IPS-20b (cell line): ENCODE data around the gene OTUD6A.

Experiments
- H3K27ac ChIP-seq: one replicate; pipeline ENCODE4 v1.5.1; 2013; ENCODE audit warnings: low read length
- H3K27me3 ChIP-seq: 2 replicates; pipeline ENCODE4 v1.6.1; 2013; ENCODE audit warnings: mild to moderate bottlenecking, low read length, inconsistent platforms; ENCODE audit not compliant: insufficient read depth
- H3K36me3 ChIP-seq: 2 replicates; pipeline ENCODE4 v1.6.1; 2013; ENCODE audit warnings: low read depth, mild to moderate bottlenecking, inconsistent platforms, low read length, moderate library complexity; ENCODE audit not compliant: insufficient read depth
- H3K4me1 ChIP-seq: 2 replicates; pipeline ENCODE4 v1.6.1; 2013; ENCODE audit warnings: mild to moderate bottlenecking, control low read depth, inconsistent platforms, low read length, moderate library complexity; ENCODE audit not compliant: insufficient read depth
- H3K4me3 ChIP-seq: 2 replicates; pipeline ENCODE4 v1.5.1; 2013; ENCODE audit warnings: mild to moderate bottlenecking, low read length, inconsistent platforms
- H3K9ac ChIP-seq: 2 replicates; pipeline ENCODE4 v1.6.1; 2013; ENCODE audit warnings: low read depth, mild to moderate bottlenecking, inconsistent platforms, low read length, moderate library complexity
- H3K9me3 ChIP-seq: 2 replicates; pipeline ENCODE4 v1.6.1; 2013; ENCODE audit warnings: mild to moderate bottlenecking, low read depth, low read length, inconsistent platforms; ENCODE audit not compliant: insufficient read depth

The OTUD6A gene

GRCh38 chrX:70033348-70034051, 28.8 kb upstream of the OTUD6A start:
- Histone ChIP-seq H3K4me3 (no peak overlapping the region), H3K9me3 (no peaks in the 10 kb centered on the region), H3K4me1 (no peaks in the 10 kb centered on the region), H3K36me3 (no peaks in the 10 kb centered on the region), H3K27ac (no peak overlapping the region), H3K27me3 (no peaks in the 10 kb centered on the region), H3K9ac (no peak overlapping the region)

- H3K9ac ChIP-seq, result no peak overlapping the region
- no peak overlapping the region for H3K4me3 ChIP-seq
- H3K27me3 ChIP-seq, result no peaks in the 10 kb centered on the region
- H3K4me1 ChIP-seq, result no peaks in the 10 kb centered on the region
- H3K27ac ChIP-seq, result no peak overlapping the region
- no peaks in the 10 kb centered on the region for H3K9me3 ChIP-seq
- H3K36me3 ChIP-seq, result no peaks in the 10 kb centered on the region
Observed at GRCh38 chrX:70034646-70035045, 27.6 kb upstream of the OTUD6A start.

GRCh38 chrX:70038515-70038914, 23.7 kb upstream of the OTUD6A start:
- H3K9ac ChIP-seq, result no peak overlapping the region
- H3K27ac ChIP-seq, result no peak overlapping the region
- H3K36me3 ChIP-seq, result no peaks in the 10 kb centered on the region
- H3K27me3 ChIP-seq, result no peaks in the 10 kb centered on the region
- H3K4me3 ChIP-seq, result no peak overlapping the region
- no peaks in the 10 kb centered on the region for H3K4me1 ChIP-seq
- no peaks in the 10 kb centered on the region for H3K9me3 ChIP-seq

GRCh38 chrX:70038951-70039350, 23.3 kb upstream of the OTUD6A start:
- no peak overlapping the region for H3K4me3 ChIP-seq
- H3K9me3 ChIP-seq, result no peaks in the 10 kb centered on the region
- no peak overlapping the region for H3K27ac ChIP-seq
- no peaks in the 10 kb centered on the region for H3K27me3 ChIP-seq
- H3K4me1 ChIP-seq, result no peaks in the 10 kb centered on the region
- H3K9ac ChIP-seq, result no peak overlapping the region
- no peaks in the 10 kb centered on the region for H3K36me3 ChIP-seq

- Histone ChIP-seq H3K4me1 (no peaks in the 10 kb centered on the region), H3K9ac (no peak overlapping the region), H3K9me3 (no peaks in the 10 kb centered on the region), H3K4me3 (no peak overlapping the region), H3K27me3 (no peaks in the 10 kb centered on the region), H3K36me3 (no peaks in the 10 kb centered on the region), H3K27ac (no peak overlapping the region)
Observed at GRCh38 chrX:70039758-70040157, 22.5 kb upstream of the OTUD6A start.

- H3K36me3 ChIP-seq, result no peaks in the 10 kb centered on the region
- no peaks in the 10 kb centered on the region for H3K4me1 ChIP-seq
- no peak overlapping the region for H3K27ac ChIP-seq
- no peak overlapping the region for H3K4me3 ChIP-seq
- no peaks in the 10 kb centered on the region for H3K9me3 ChIP-seq
- no peaks in the 10 kb centered on the region for H3K27me3 ChIP-seq
- no peak overlapping the region for H3K9ac ChIP-seq
Observed at GRCh38 chrX:70041993-70042392, 20.3 kb upstream of the OTUD6A start.

GRCh38 chrX:70042399-70043371, 19.6 kb upstream of the OTUD6A start:
- Histone ChIP-seq H3K27ac (no peak overlapping the region), H3K27me3 (no peaks in the 10 kb centered on the region), H3K9me3 (no peaks in the 10 kb centered on the region), H3K4me1 (no peaks in the 10 kb centered on the region), H3K9ac (no peak overlapping the region), H3K36me3 (no peaks in the 10 kb centered on the region), H3K4me3 (no peak overlapping the region)

GRCh38 chrX:70043685-70044084, 18.6 kb upstream of the OTUD6A start:
- Histone ChIP-seq H3K27me3 (no peaks in the 10 kb centered on the region), H3K27ac (no peak overlapping the region), H3K9ac (no peak overlapping the region), H3K9me3 (no peaks in the 10 kb centered on the region), H3K36me3 (no peaks in the 10 kb centered on the region), H3K4me3 (no peak overlapping the region), H3K4me1 (no peaks in the 10 kb centered on the region)

GRCh38 chrX:70044541-70045245, 17.6 kb upstream of the OTUD6A start:
- Histone ChIP-seq H3K36me3 (no peaks in the 10 kb centered on the region), H3K4me1 (no peaks in the 10 kb centered on the region), H3K27ac (no peak overlapping the region), H3K27me3 (no peaks in the 10 kb centered on the region), H3K9ac (no peak overlapping the region), H3K4me3 (no peak overlapping the region), H3K9me3 (no peaks in the 10 kb centered on the region)

- Histone ChIP-seq H3K27me3 (no peaks in the 10 kb centered on the region), H3K9ac (no peak overlapping the region), H3K27ac (no peak overlapping the region), H3K9me3 (no peaks in the 10 kb centered on the region), H3K4me1 (no peaks in the 10 kb centered on the region), H3K36me3 (no peaks in the 10 kb centered on the region), H3K4me3 (no peak overlapping the region)
Observed at GRCh38 chrX:70046978-70047377, 15.3 kb upstream of the OTUD6A start.

GRCh38 chrX:70049406-70049805, 12.9 kb upstream of the OTUD6A start:
- Histone ChIP-seq H3K4me1 (no peaks in the 10 kb centered on the region), H3K9me3 (no peaks in the 10 kb centered on the region), H3K4me3 (no peak overlapping the region), H3K9ac (no peak overlapping the region), H3K27ac (no peak overlapping the region), H3K27me3 (no peaks in the 10 kb centered on the region), H3K36me3 (no peaks in the 10 kb centered on the region)
